Muscle of leg (tissue), 11 donors: ENCODE data around the gene NFIB. TPM values are rescaled to one million over a fixed set of nuclear protein-coding genes. Genes with fewer than 3 reads are reported as not detected.
A peak's percentile ranks its signal among the peaks of the same experiment; 100 is the strongest.

Source experiments
- DNase-seq: peaks from one replicate; pipeline ENCODE4 v3.0.0; 2013
- H3K27ac ChIP-seq: one replicate; pipeline ENCODE4 v1.5.1; 2013; ENCODE audit warnings: mild to moderate bottlenecking, low read length, control low read depth
- H3K27me3 ChIP-seq: one replicate; pipeline ENCODE4 v1.6.1; 2013; ENCODE audit warnings: low read length; ENCODE audit not compliant: control insufficient read depth, insufficient read depth
- H3K36me3 ChIP-seq: one replicate; pipeline ENCODE4 v1.6.1; 2013; ENCODE audit warnings: low read length; ENCODE audit not compliant: control insufficient read depth, insufficient read depth
- H3K4me1 ChIP-seq: one replicate; pipeline ENCODE4 v1.6.1; 2013; ENCODE audit warnings: low read length; ENCODE audit not compliant: control insufficient read depth, insufficient read depth
- H3K4me3 ChIP-seq: one replicate; pipeline ENCODE4 v1.5.1; 2013; ENCODE audit warnings: low read length, control low read depth
- H3K9me3 ChIP-seq: replicated peaks from 2 replicates; pipeline ENCODE4 v1.6.1; 2013; ENCODE audit warnings: low read depth, low read length; ENCODE audit not compliant: control insufficient read depth
- WGBS: methylation state at CpG from one replicate; pipeline ENCODE4 v1.1.5; 2013; ENCODE audit warnings: missing lambda C conversion rate; ENCODE audit not compliant: insufficient coverage; 5-methylcytosine and 5-hydroxymethylcytosine counted together
- polyA plus RNA-seq, 8 donors: library from polyadenylated mRNA; unstranded; fragments of 120-200 nt; gene quantifications; one replicate each; pipeline versions ENCODE4 v1.2.1 to v1.2.3, GENCODE V29; 2013; ENCODE audit warnings: inconsistent platforms in 1 of 8, low replicate concordance in 1 of 8; ENCODE audit not compliant: insufficient read length in 8 of 8, insufficient read depth in 1 of 8
- total RNA-seq: library from RNA; stranded (reverse); fragments of 120-200 nt; gene quantifications from one replicate; pipeline ENCODE4 v1.2.4, GENCODE V29; 2013

Gene NFIB
- total and polyA plus RNA-seq, 9 donors, result 63.7 to 119 (median 85.8) TPM

GRCh38 chr9:14099737-14100136 is 214.2 kb downstream of the NFIB start:
- H3K4me3 ChIP-seq, result no peak overlapping the region
- DNase-seq, result no peak
- no peaks in the 10 kb centered on the region for H3K9me3 ChIP-seq
- H3K27me3 ChIP-seq, result no peaks in the 10 kb centered on the region
- H3K4me1 ChIP-seq, result peaks cover 19% of the 10 kb centered on the region
- H3K27ac ChIP-seq, result no peak overlapping the region
- WGBS, result 87% methylated on average over 3 of the region's 7 CpGs
- peaks cover 5% of the 10 kb centered on the region for H3K36me3 ChIP-seq

- no peak overlapping the region for H3K4me3 ChIP-seq
- H3K27ac ChIP-seq, result peak overlapping the region; percentile 96
- no peak for DNase-seq
- peaks cover 19% of the 10 kb centered on the region for H3K4me1 ChIP-seq
- H3K36me3 ChIP-seq, result peaks cover 3% of the 10 kb centered on the region
- H3K27me3 ChIP-seq, result no peaks in the 10 kb centered on the region
- no peaks in the 10 kb centered on the region for H3K9me3 ChIP-seq
- 20% methylated on average over 1 of the region's 3 CpGs for WGBS
Measured at GRCh38 chr9:14098486-14099180, 215.3 kb downstream of the NFIB start.

GRCh38 chr9:14097666-14098415 is 216.1 kb downstream of the NFIB start:
- Histone ChIP-seq H3K4me3 (no peak overlapping the region), H3K27me3 (no peaks in the 10 kb centered on the region), H3K4me1 (peaks cover 19% of the 10 kb centered on the region), H3K36me3 (peaks cover 3% of the 10 kb centered on the region), H3K27ac (peak overlapping the region; percentile 96), H3K9me3 (no peaks in the 10 kb centered on the region)
- peak; percentile 53 for DNase-seq
- no CpG with 5 or more reads among the region's 6 CpGs for WGBS

GRCh38 chr9:14097215-14097614 is 216.7 kb downstream of the NFIB start:
- no peaks in the 10 kb centered on the region for H3K27me3 ChIP-seq
- H3K4me1 ChIP-seq, result peaks cover 19% of the 10 kb centered on the region
- H3K9me3 ChIP-seq, result no peaks in the 10 kb centered on the region
- H3K27ac ChIP-seq, result peak overlapping the region; percentile 96
- H3K36me3 ChIP-seq, result peaks cover 5% of the 10 kb centered on the region
- H3K4me3 ChIP-seq, result no peak overlapping the region
- peak; percentile 92 for DNase-seq
- no CpG with 5 or more reads among the region's 4 CpGs for WGBS

- 1% methylated on average over 7 of the region's 15 CpGs for WGBS
- Histone ChIP-seq H3K27me3 (no peaks in the 10 kb centered on the region), H3K36me3 (peaks cover 6% of the 10 kb centered on the region), H3K4me3 (peak overlapping the region; percentile 10), H3K9me3 (no peaks in the 10 kb centered on the region), H3K27ac (peak overlapping the region; percentile 96), H3K4me1 (peaks cover 19% of the 10 kb centered on the region)
- peak; percentile 94 for DNase-seq
Measured at GRCh38 chr9:14096258-14096922, 217.6 kb downstream of the NFIB start.

- Histone ChIP-seq H3K36me3 (peaks cover 6% of the 10 kb centered on the region), H3K27me3 (no peaks in the 10 kb centered on the region), H3K9me3 (no peaks in the 10 kb centered on the region), H3K27ac (peak overlapping the region; percentile 96), H3K4me3 (no peak overlapping the region), H3K4me1 (peaks cover 19% of the 10 kb centered on the region)
- no peak for DNase-seq
Measured at GRCh38 chr9:14095277-14095676, 218.7 kb downstream of the NFIB start.

- no CpG with 5 or more reads among the region's 5 CpGs for WGBS
- no peak for DNase-seq
- Histone ChIP-seq H3K27ac (peak overlapping the region; percentile 96), H3K27me3 (no peaks in the 10 kb centered on the region), H3K9me3 (no peaks in the 10 kb centered on the region), H3K4me1 (peaks cover 15% of the 10 kb centered on the region), H3K36me3 (peaks cover 3% of the 10 kb centered on the region), H3K4me3 (no peak overlapping the region)
Measured at GRCh38 chr9:14094491-14094890, 219.4 kb downstream of the NFIB start.

GRCh38 chr9:14092344-14092743 is 221.6 kb downstream of the NFIB start:
- Histone ChIP-seq H3K4me1 (peaks cover 12% of the 10 kb centered on the region), H3K27ac (no peak overlapping the region), H3K4me3 (no peak overlapping the region), H3K36me3 (peaks cover 6% of the 10 kb centered on the region), H3K27me3 (no peaks in the 10 kb centered on the region), H3K9me3 (no peaks in the 10 kb centered on the region)
- no CpG with 5 or more reads among the region's 1 CpG for WGBS
- DNase-seq, result no peak

- WGBS, result no CpG with 5 or more reads among the region's 4 CpGs
- no peaks in the 10 kb centered on the region for H3K9me3 ChIP-seq
- peak overlapping the region; percentile 65 for H3K27ac ChIP-seq
- H3K27me3 ChIP-seq, result no peaks in the 10 kb centered on the region
- H3K4me3 ChIP-seq, result no peak overlapping the region
- peak; percentile 79 for DNase-seq
- H3K4me1 ChIP-seq, result peaks cover 5% of the 10 kb centered on the region
- H3K36me3 ChIP-seq, result peaks cover 15% of the 10 kb centered on the region
Measured at GRCh38 chr9:14089051-14089803, 224.7 kb downstream of the NFIB start.

- Histone ChIP-seq H3K9me3 (no peaks in the 10 kb centered on the region), H3K4me3 (no peak overlapping the region), H3K27ac (no peak overlapping the region), H3K36me3 (peaks cover 16% of the 10 kb centered on the region), H3K4me1 (peaks cover 5% of the 10 kb centered on the region), H3K27me3 (no peaks in the 10 kb centered on the region)
- no CpG with 5 or more reads among the region's 7 CpGs for WGBS
- no peak for DNase-seq
Measured at GRCh38 chr9:14087576-14087975, 226.4 kb downstream of the NFIB start.
